Measurements from ENCODE around the gene SREBF1. TPM values are rescaled to one million over a fixed set of nuclear protein-coding genes. Genes with fewer than 3 reads are reported as not detected.

SREBF1 gene
- total and polyA plus RNA-seq, 2 of the 8 experiments (the other 6 are each of a cell fraction or from before 2014, with no cell fraction given), result 28.6 to 70.8 TPM

- Histone ChIP-seq H3K9ac (replicated peaks in 1 of 4; ENCODE audit: extremely low read depth in 1 of 4, low read depth in 3 of 4, low read length in 3 of 4) (no peak overlapping the region), H2AFZ (ENCODE audit: low read length) (no peak overlapping the region), H3K4ac (replicated peaks; ENCODE audit: insufficient read length, low read depth, low read length) (no peak overlapping the region), H2BK5ac (ENCODE audit: low read depth, low read length) (0 out of 2 replicates have a peak overlapping the region, but pooled peaks have one; percentile 44), H4K91ac (replicated peaks; ENCODE audit: insufficient read length, low read length) (no peak overlapping the region), H3K36me3 (ENCODE audit: control insufficient read depth in 2 of 4, insufficient read depth in 4 of 4, low read length in 3 of 4) (no peaks in the 10 kb centered on the region), H3K79me2 (ENCODE audit: control insufficient read depth in 1 of 2, insufficient read depth in 2 of 2, low read length in 2 of 2) (no peaks in the 10 kb centered on the region), H4K5ac (ENCODE audit: insufficient read length, low read depth, low read length) (no peak overlapping the region), H4K8ac (ENCODE audit: extremely low read depth, insufficient read depth, low read length) (peak overlapping the region; percentile 31; the same call in 1 of the 2 replicates), H3K23ac (ENCODE audit: insufficient read length) (no peak overlapping the region), H3K4me3 (ENCODE audit: extremely low read depth in 1 of 4, insufficient read depth in 2 of 4, low read depth in 3 of 4, low read length in 4 of 4) (no peak overlapping the region), H3K9me3 (ENCODE audit: insufficient read depth in 2 of 2, low read depth in 1 of 2, low read length in 1 of 2) (no peaks in the 10 kb centered on the region), H3K4me1 (replicated peaks in 1 of 4; ENCODE audit: control insufficient read depth in 3 of 4, insufficient read depth in 4 of 4, low read length in 3 of 4) (peaks cover 5 to 35% (median 22%) of the 10 kb centered on the region in 4 experiments), H3K4me2 (ENCODE audit: insufficient read depth in 1 of 2, low read depth in 2 of 2, low read length in 2 of 2) (no peak overlapping the region), H2AK5ac (ENCODE audit: low read depth, low read length) (no peak overlapping the region), H2BK120ac (replicated peaks; ENCODE audit: low read depth, low read length) (no peak overlapping the region), H2BK20ac (ENCODE audit: low read length) (no peak overlapping the region), H3K56ac (replicated peaks; ENCODE audit: insufficient read length, low read depth, low read length) (no peak overlapping the region), H4K20me1 (replicated peaks in 1 of 2; ENCODE audit: control insufficient read depth in 1 of 2, insufficient read depth in 2 of 2, low read length in 2 of 2) (peaks cover 0 to 1% of the 10 kb centered on the region in 2 experiments), H3K14ac (ENCODE audit: insufficient read length) (no peak overlapping the region), H3K27ac (ENCODE audit: low read depth, low read length) (no peak overlapping the region), H3K18ac (ENCODE audit: extremely low read depth, low read length) (no peak overlapping the region), H3K27me3 (replicated peaks in 1 of 4; ENCODE audit: control insufficient read depth in 3 of 4, extremely low read depth in 1 of 4, insufficient read depth in 3 of 4, low read length in 3 of 4) (no peaks in the 10 kb centered on the region; a peak in 1 of 7 replicates), H3K23me2 (ENCODE audit: low read depth, low read length) (peaks cover 3% of the 10 kb centered on the region), H3K79me1 (ENCODE audit: low read depth, low read length) (no peaks in the 10 kb centered on the region), H2BK12ac (ENCODE audit: low read depth, low read length) (no peak overlapping the region), H2BK15ac (ENCODE audit: low read length) (no peak overlapping the region)
- DNase-seq (ENCODE audit: low read depth in 1 of 2, low spot score in 2 of 2), result no peak
- WGBS, 2 experiments (ENCODE audit: extremely low coverage in 1 of 2, insufficient coverage in 1 of 2, insufficient read length in 1 of 2, insufficient replicate concordance in 2 of 2, low coverage in 1 of 2, low lambda C conversion rate in 2 of 2, missing lambda C conversion rate in 1 of 2), result 91% methylated on average over 11 of the region's 13 CpGs; no CpG with 5 or more reads in 1 of the 2 experiments
- ChIA-PET CTCF (ENCODE audit: partially characterized antibody) (interaction anchor here (0.8 to 5.9 kb wide), 12 partner anchors 9 to 74 kb away, joined by 3 to 44 read pairs (median 5); no protein-coding TSS in a partner anchor), POLR2A (ENCODE audit: partially characterized antibody) (interaction anchor here (0.6 to 7.6 kb wide), 9 partner anchors 9 to 151 kb away, joined by 3 to 44 read pairs (median 3); partner anchors contain the start of gene SREBF1)
- FAIRE-seq, result no peak
- TF ChIP-seq TBP (IDR thresholded peaks at IDR 0.05; ENCODE audit: low read depth, low read length), result no peak
- TF ChIP-seq CEBPB (IDR thresholded peaks at IDR 0.05; ENCODE audit: low read depth, low read length), result no peak
- TF ChIP-seq CREB1 (IDR thresholded peaks at IDR 0.05), result no peak
- no peak for TF ChIP-seq RFX5 (IDR thresholded peaks at IDR 0.05; ENCODE audit: borderline replicate concordance, low read depth, low read length)
- TF ChIP-seq SIN3A (conservative IDR thresholded peaks at IDR 0.05 in 1 of 2, IDR thresholded peaks at IDR 0.05 in 1 of 2; ENCODE audit: low read depth in 1 of 2, low read length in 2 of 2), result no peak
- no peak for TF ChIP-seq POLR2A (IDR thresholded peaks at IDR 0.05; ENCODE audit: control extremely low read depth in 1 of 2, low read depth in 2 of 2, low read length in 2 of 2)
- TF ChIP-seq KDM5A (IDR thresholded peaks at IDR 0.05; ENCODE audit: low read length), result no peak
- no peak for TF ChIP-seq SRF (IDR thresholded peaks at IDR 0.05; ENCODE audit: low read depth, low read length)
- no peak for TF ChIP-seq SUZ12 (IDR thresholded peaks at IDR 0.05; ENCODE audit: low read length)
- no peak for TF ChIP-seq CTBP2 (IDR thresholded peaks at IDR 0.05; ENCODE audit: borderline replicate concordance, insufficient read depth, insufficient read length, low read length)
- TF ChIP-seq ZNF274 (IDR thresholded peaks at IDR 0.05; ENCODE audit: borderline replicate concordance, extremely low read depth, low read length), result no peak
- TF ChIP-seq SP2 (IDR thresholded peaks at IDR 0.05; ENCODE audit: low read length), result no peak
- no peak for TF ChIP-seq GTF2F1 (IDR thresholded peaks at IDR 0.05; ENCODE audit: borderline replicate concordance, low read depth, low read length)
- no peak for TF ChIP-seq PHF8 (conservative IDR thresholded peaks at IDR 0.05; ENCODE audit: low read depth, low read length)
These were observed 8.4 kb upstream of the SREBF1 start for GRCh38 chr17:17845046-17845775.
